Activated T-cell treated with anti-CD3 and anti-CD28 coated beads for 4 hours (primary cell): ENCODE measurements around the gene SARS1.
"Not testable (repeated sequence)": the region's sequence is repeated elsewhere in the genome, so short reads cannot be mapped to it uniquely, and the experiment has no call there.

Experiments
- DNase-seq: peaks from one replicate; pipeline ENCODE4 v3.0.0-alpha.2; 2020

Gene SARS1

DNA sequence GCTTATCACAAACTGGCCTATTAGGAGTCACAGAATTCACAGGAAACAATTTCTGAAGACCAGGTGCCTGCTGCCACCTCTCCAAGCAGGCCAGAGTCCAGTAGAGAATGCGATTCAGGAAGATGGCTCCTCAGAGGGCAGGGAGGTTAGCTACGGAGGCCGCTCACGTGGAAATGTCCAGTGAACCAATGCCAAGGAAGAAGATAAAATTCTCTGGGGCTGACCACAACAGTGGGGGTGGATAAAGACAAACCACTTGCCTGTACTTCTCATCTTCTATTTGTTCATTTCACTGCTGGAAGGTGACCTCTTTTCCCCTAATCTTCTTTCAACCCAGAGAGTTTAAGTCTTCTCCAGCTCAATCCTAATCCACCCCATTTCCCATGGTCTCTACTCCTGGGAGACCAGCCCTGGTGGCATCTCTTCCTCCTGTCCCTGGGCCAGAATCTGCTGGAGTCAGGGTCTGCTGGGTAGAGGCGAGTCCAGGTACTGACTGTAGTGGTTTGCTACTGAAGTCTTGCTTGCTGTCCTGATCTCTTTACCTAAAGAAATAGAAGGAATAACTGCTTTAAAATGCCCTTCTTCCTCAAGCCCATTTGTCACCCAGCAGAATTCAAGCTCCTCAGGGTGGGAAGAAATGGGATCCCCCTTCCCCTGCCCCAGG is 66.0 kb downstream of the SARS1 start:
- no peak for DNase-seq

GRCh38 chr1:109280862-109281261 is 67.1 kb downstream of the SARS1 start:
- no peak for DNase-seq

DNA sequence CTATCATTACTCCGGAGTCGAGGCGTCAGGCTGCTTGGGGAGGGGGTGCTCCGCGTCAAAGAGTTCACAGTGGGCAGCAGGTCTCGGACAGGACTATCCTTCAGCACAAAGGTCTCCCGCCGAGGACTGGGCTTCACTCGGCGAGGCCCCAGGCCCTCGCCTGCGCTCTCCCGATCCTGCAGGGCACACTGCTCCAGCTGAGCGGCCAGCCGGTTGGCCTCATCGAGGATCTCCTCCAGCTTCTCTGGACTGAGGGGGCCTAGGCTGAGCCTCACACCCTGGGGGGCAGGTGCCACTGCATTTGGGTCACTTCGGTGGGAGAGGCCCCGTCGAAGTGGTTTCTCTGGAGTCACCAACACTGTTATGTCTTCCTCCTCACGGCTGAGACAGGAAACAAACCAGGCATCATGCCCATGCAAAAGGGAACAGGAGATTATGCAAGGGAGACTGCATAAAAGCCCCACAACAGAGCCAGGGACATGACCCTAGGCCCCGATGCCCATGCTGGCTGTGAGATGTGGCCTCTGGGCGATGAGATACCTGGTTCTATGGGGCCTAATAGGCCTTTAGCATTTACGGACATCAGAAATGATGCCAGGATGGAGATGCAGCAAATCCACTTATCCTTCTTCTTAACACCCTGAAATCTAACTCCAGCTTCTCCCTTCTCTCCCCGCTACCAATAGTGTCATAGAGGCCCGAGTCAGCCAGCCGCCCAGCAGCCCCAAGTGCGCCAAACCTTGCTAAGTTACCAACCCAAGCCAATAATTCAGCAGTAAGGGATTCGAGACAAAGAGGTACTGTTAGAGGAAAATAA is 68.2 kb downstream of the SARS1 start:
- no peak for DNase-seq

DNA sequence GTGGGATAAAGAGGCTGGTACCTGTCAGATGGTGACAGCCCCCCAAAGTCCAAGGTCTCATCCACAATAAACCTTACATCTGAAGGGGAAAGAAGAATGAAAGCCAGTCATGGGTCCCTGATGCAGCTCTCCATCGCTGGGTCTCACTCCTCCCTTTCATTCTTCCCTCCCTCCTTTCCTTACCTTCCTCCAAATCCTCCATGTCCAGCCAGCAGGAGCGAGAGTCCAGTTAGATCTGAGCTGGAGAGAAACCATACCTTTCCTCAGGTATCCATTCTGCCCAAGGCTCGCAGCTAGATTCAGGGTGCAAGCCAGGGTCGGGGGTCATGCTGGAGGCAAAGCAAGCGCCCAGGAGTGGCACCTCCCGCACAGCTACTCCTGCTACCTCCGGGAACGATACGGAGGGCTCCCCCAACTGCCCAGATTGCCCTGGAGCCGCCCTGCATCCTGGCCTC is 68.8 kb downstream of the SARS1 start:
- DNase-seq = no peak

- DNase-seq = peak; percentile 88
Measured at GRCh38 chr1:109282952-109283747, 69.4 kb downstream of the SARS1 start, which contains the start of gene PSRC1. Gene PSRC1, minus strand, starts transcription at chr1:109283145.

DNA sequence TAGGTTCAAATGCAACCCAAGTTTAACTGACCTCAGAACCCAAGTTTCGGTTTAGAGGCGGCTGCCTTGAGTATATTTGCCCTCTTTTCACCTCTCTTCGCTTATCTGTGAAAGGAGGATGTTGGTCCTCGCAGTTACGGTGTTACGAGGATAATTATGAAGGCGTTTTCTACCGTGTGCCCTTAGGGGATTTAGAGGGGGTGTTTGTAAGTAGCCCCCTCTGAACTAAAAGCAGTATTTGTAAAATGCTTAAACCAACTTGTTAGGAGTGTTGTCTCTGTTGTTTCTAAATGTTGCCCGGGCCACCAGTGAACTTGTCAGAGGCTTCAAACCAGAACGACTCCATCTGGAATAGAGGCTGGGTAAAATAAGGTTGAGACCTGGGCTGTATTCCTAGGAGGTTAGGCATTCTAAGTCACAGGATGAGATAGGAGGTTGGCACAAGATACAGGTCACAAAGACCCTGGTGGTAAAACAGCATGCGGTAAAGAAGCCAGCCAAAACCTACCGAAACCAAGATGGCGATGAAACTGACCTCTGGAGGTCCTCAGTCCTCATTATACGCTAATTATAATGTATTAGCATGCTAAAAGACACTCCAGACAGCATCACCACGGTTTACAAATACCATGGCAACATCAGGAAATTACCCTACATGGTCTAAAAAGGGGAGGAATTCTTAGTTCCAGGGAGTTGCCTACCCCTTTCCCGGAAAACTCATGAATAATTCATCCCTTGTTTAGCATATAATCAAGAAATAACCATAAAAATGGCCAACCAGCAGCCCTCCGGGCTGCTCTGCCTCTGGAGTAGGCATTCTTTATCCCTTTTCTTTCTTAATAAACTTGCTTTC is 70.3 kb downstream of the SARS1 start:
- no peak for DNase-seq

DNA sequence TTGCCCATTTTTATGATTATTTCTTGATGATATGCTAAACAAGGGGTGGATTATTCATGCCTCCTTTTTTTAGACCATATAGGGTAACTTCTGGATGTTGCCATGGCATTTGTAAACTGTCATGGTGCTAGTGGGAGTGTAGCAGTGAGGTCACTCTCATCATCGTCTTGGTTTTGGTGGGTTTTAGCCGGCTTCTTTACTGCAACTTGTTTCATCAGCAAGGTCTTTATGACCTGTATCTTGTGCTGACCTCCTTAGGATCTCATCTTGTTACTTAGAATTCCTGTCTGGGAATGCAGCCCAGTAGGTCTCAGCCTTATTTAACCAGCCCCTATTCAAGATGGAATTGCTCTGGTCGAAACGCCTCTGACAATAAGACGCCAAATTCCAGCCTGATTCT is 73.0 kb downstream of the SARS1 start:
- DNase-seq = not testable (repeated sequence)
